Stimulated activated CD4-positive, alpha-beta T cell treated with anti-CD3 and anti-CD28 coated beads, Interleukin-2, amount 100 ng/mL, for 24 hours (primary cell): ENCODE measurements around the gene WFIKKN2.
"Not testable (repeated sequence)": the region's sequence is repeated elsewhere in the genome, so short reads cannot be mapped to it uniquely, and the experiment has no call there.

Experiments
- DNase-seq, 2 donors: peaks; one replicate each; pipeline ENCODE4 v3.0.0-alpha.2; 2020

The WFIKKN2 gene

GRCh38 chr17:50835301-50836234 is at the start of gene WFIKKN2:
TSS of gene WFIKKN2 (plus strand) at chr17:50835586. CDS start at chr17:50835938, 352 bp downstream.
- DNase-seq = no peak

- no peak for DNase-seq
These were observed 49.3 kb upstream of the WFIKKN2 start for GRCh38 chr17:50785946-50786570.

GRCh38 chr17:50787106-50787505 is 48.3 kb upstream of the WFIKKN2 start:
- no peak for DNase-seq

GRCh38 chr17:50790618-50791017 is 44.8 kb upstream of the WFIKKN2 start:
- DNase-seq = no peak

GRCh38 chr17:50792132-50792531 is 43.3 kb upstream of the WFIKKN2 start:
- no peak for DNase-seq

- DNase-seq = no peak
These were observed 42.4 kb upstream of the WFIKKN2 start for GRCh38 chr17:50793007-50793406.

GRCh38 chr17:50794361-50794760 is 41.0 kb upstream of the WFIKKN2 start:
- DNase-seq = no peak

- no peak for DNase-seq
These were observed 38.1 kb upstream of the WFIKKN2 start for GRCh38 chr17:50797135-50797810.

- no peak for DNase-seq
These were observed 36.7 kb upstream of the WFIKKN2 start for GRCh38 chr17:50798424-50799288.

GRCh38 chr17:50799582-50799981 is 35.8 kb upstream of the WFIKKN2 start:
- no peak for DNase-seq

- DNase-seq = no peak
These were observed 35.1 kb upstream of the WFIKKN2 start for GRCh38 chr17:50800196-50800700.

- no peak for DNase-seq
These were observed 32.5 kb upstream of the WFIKKN2 start for GRCh38 chr17:50802609-50803571.

- no peak for DNase-seq
These were observed 31.7 kb upstream of the WFIKKN2 start for GRCh38 chr17:50803676-50804075.

GRCh38 chr17:50804749-50805475 is 30.5 kb upstream of the WFIKKN2 start:
- DNase-seq = not testable (repeated sequence)

- DNase-seq = no peak
These were observed 29.9 kb upstream of the WFIKKN2 start for GRCh38 chr17:50805486-50805885.

GRCh38 chr17:50806141-50806643 is 29.2 kb upstream of the WFIKKN2 start:
- DNase-seq = no peak

- no peak for DNase-seq
These were observed 28.4 kb upstream of the WFIKKN2 start for GRCh38 chr17:50807009-50807408.

- DNase-seq = no peak
These were observed 27.7 kb upstream of the WFIKKN2 start for GRCh38 chr17:50807675-50808074.

GRCh38 chr17:50808413-50808812 is 27.0 kb upstream of the WFIKKN2 start:
- DNase-seq = no peak

GRCh38 chr17:50808888-50809287 is 26.5 kb upstream of the WFIKKN2 start:
- no peak for DNase-seq
